Trophoblast cell (in vitro differentiated cells and primary cell): ENCODE measurements around the gene UGT3A1.

ENCODE experiments used
- DNase-seq, 2 donors: peaks; one replicate each; pipeline ENCODE4 v3.0.0-alpha.2; 2016
- H2AFZ ChIP-seq: 2 replicates; pipeline ENCODE4 v1.6.1; 2013; ENCODE audit warnings: low read length, moderate library complexity, mild to moderate bottlenecking; ENCODE audit not compliant: insufficient read depth, poor library complexity
- H2AK5ac ChIP-seq: 2 replicates; pipeline ENCODE4 v1.6.1; 2013; ENCODE audit warnings: mild to moderate bottlenecking, low read length
- H2BK120ac ChIP-seq: 2 replicates; pipeline ENCODE4 v1.6.1; 2013; ENCODE audit warnings: low read length, mild to moderate bottlenecking, moderate library complexity; ENCODE audit not compliant: insufficient read depth, poor library complexity
- H2BK12ac ChIP-seq: 2 replicates; pipeline ENCODE4 v1.6.1; 2013; ENCODE audit warnings: mild to moderate bottlenecking, low read length, moderate library complexity
- H2BK5ac ChIP-seq: 2 replicates; pipeline ENCODE4 v1.6.1; 2013; ENCODE audit warnings: low read length, low read depth, moderate library complexity, mild to moderate bottlenecking; ENCODE audit not compliant: poor library complexity
- H3K14ac ChIP-seq: 2 replicates; pipeline ENCODE4 v1.6.1; 2013; ENCODE audit warnings: mild to moderate bottlenecking, low read length
- H3K18ac ChIP-seq: 2 replicates; pipeline ENCODE4 v1.6.1; 2013; ENCODE audit warnings: mild to moderate bottlenecking, low read length
- H3K23ac ChIP-seq: 2 replicates; pipeline ENCODE4 v1.6.1; 2013; ENCODE audit warnings: low read length
- H3K27ac ChIP-seq: 2 replicates; pipeline ENCODE4 v1.5.1; 2013; ENCODE audit warnings: low read depth, mild to moderate bottlenecking, inconsistent platforms, low read length, moderate library complexity
- H3K27me3 ChIP-seq: 2 replicates; pipeline ENCODE4 v1.6.1; 2013; ENCODE audit warnings: inconsistent platforms, mild to moderate bottlenecking, low read length, moderate library complexity; ENCODE audit not compliant: insufficient read depth
- H3K36me3 ChIP-seq, 2 experiments: 1 replicate in 1 of 2; 2 replicates in 1 of 2; pipeline ENCODE4 v1.6.1; 2013; ENCODE audit warnings: low read length in 2 of 2, mild to moderate bottlenecking in 2 of 2, moderate library complexity in 1 of 2; ENCODE audit not compliant: insufficient read depth in 2 of 2, control insufficient read depth in 1 of 2
- H3K4ac ChIP-seq: 2 replicates; pipeline ENCODE4 v1.6.1; 2013; ENCODE audit warnings: low read depth, mild to moderate bottlenecking, low read length, moderate library complexity
- H3K4me1 ChIP-seq, 2 experiments: 1 replicate in 1 of 2; 2 replicates in 1 of 2; pipeline ENCODE4 v1.6.1; 2013; ENCODE audit warnings: low read length in 2 of 2, mild to moderate bottlenecking in 2 of 2, moderate library complexity in 1 of 2; ENCODE audit not compliant: insufficient read depth in 2 of 2, control insufficient read depth in 1 of 2
- H3K4me2 ChIP-seq: 2 replicates; pipeline ENCODE4 v1.6.1; 2013; ENCODE audit warnings: inconsistent platforms, mild to moderate bottlenecking, low read length, moderate library complexity
- H3K4me3 ChIP-seq: 2 replicates; pipeline ENCODE4 v1.5.1; 2013; ENCODE audit warnings: mild to moderate bottlenecking, low read depth, low read length, inconsistent platforms
- H3K79me1 ChIP-seq: one replicate; pipeline ENCODE4 v1.6.1; 2013; ENCODE audit warnings: low read length
- H3K79me2 ChIP-seq: 2 replicates; pipeline ENCODE4 v1.6.1; 2013; ENCODE audit warnings: low read length, mild to moderate bottlenecking; ENCODE audit not compliant: control insufficient read depth, insufficient read depth, poor library complexity
- H3K9ac ChIP-seq: 2 replicates; pipeline ENCODE4 v1.6.1; 2013; ENCODE audit warnings: mild to moderate bottlenecking, low read length
- H3K9me3 ChIP-seq: 2 replicates; pipeline ENCODE4 v1.6.1; 2013; ENCODE audit warnings: low read depth, mild to moderate bottlenecking, control low read depth, inconsistent platforms, low read length; ENCODE audit not compliant: insufficient read depth
- H4K12ac ChIP-seq: 2 replicates; pipeline ENCODE4 v1.6.1; 2013; ENCODE audit warnings: low read depth, mild to moderate bottlenecking, low read length, moderate library complexity
- H4K8ac ChIP-seq: 2 replicates; pipeline ENCODE4 v1.6.1; 2013; ENCODE audit warnings: low read depth, mild to moderate bottlenecking, low read length, moderate library complexity
- H4K91ac ChIP-seq: one replicate; pipeline ENCODE4 v1.6.1; 2013; ENCODE audit warnings: low read depth, mild to moderate bottlenecking, low read length, moderate library complexity
- WGBS: extraction: QIAGEN DNeasy Blood & Tissue Kit; methylation state at CpG from one replicate; pipeline ENCODE4 v1.1.7; 2013; ENCODE audit warnings: missing lambda C conversion rate; ENCODE audit not compliant: insufficient read length, insufficient coverage; ENCODE audit errors: extremely low coverage; 5-methylcytosine and 5-hydroxymethylcytosine counted together

The UGT3A1 gene

GRCh38 chr5:35926389-35927051, 64.7 kb downstream of the UGT3A1 start:
- no peaks in the 10 kb centered on the region for H3K36me3 ChIP-seq
- no CpG with 5 or more reads among the region's 13 CpGs for WGBS
- no peaks in the 10 kb centered on the region for H3K79me1 ChIP-seq
- H2BK5ac ChIP-seq: no peak overlapping the region
- H4K12ac ChIP-seq: no peak overlapping the region
- H4K91ac ChIP-seq: no peak overlapping the region
- H3K79me2 ChIP-seq: no peaks in the 10 kb centered on the region
- no peak overlapping the region for H3K4me3 ChIP-seq
- H3K9ac ChIP-seq: no peak overlapping the region
- no peaks in the 10 kb centered on the region for H3K9me3 ChIP-seq
- no peaks in the 10 kb centered on the region for H3K27me3 ChIP-seq
- H3K4me2 ChIP-seq: no peak overlapping the region
- no peaks in the 10 kb centered on the region for H3K4me1 ChIP-seq
- H3K27ac ChIP-seq: no peak overlapping the region
- H3K4ac ChIP-seq: no peak overlapping the region
- H3K14ac ChIP-seq: no peak overlapping the region
- no peak overlapping the region for H3K23ac ChIP-seq
- H2AK5ac ChIP-seq: no peak overlapping the region
- no peak overlapping the region for H2AFZ ChIP-seq
- no peak overlapping the region for H4K8ac ChIP-seq
- no peak overlapping the region for H2BK120ac ChIP-seq
- no peak overlapping the region for H3K18ac ChIP-seq
- DNase-seq: peak; percentile 34 to 77
- H2BK12ac ChIP-seq: no peak overlapping the region

GRCh38 chr5:35924950-35925722, 66.1 kb downstream of the UGT3A1 start:
- Histone ChIP-seq H3K18ac (no peak overlapping the region), H2BK120ac (no peak overlapping the region), H3K14ac (no peak overlapping the region), H3K4me2 (no peak overlapping the region), H3K79me1 (no peaks in the 10 kb centered on the region), H3K27me3 (no peaks in the 10 kb centered on the region), H3K36me3 (no peaks in the 10 kb centered on the region), H3K9ac (no peak overlapping the region), H4K8ac (no peak overlapping the region), H3K4me1 (no peaks in the 10 kb centered on the region), H3K79me2 (no peaks in the 10 kb centered on the region), H2AFZ (no peak overlapping the region), H4K12ac (no peak overlapping the region), H2BK5ac (no peak overlapping the region), H3K23ac (no peak overlapping the region), H2BK12ac (no peak overlapping the region), H3K27ac (no peak overlapping the region), H3K9me3 (no peaks in the 10 kb centered on the region), H3K4ac (no peak overlapping the region), H2AK5ac (no peak overlapping the region), H3K4me3 (no peak overlapping the region), H4K91ac (no peak overlapping the region)
- peak; percentile 65 to 79 for DNase-seq
- WGBS: 100% methylated on average over 1 of the region's 21 CpGs

- no peak overlapping the region for H3K18ac ChIP-seq
- no peak overlapping the region for H2BK12ac ChIP-seq
- H4K8ac ChIP-seq: no peak overlapping the region
- no peak overlapping the region for H3K23ac ChIP-seq
- no peak overlapping the region for H2BK120ac ChIP-seq
- no peaks in the 10 kb centered on the region for H3K27me3 ChIP-seq
- no peak overlapping the region for H3K4me3 ChIP-seq
- no CpG with 5 or more reads among the region's 10 CpGs for WGBS
- no peak overlapping the region for H2AFZ ChIP-seq
- no peak overlapping the region for H3K27ac ChIP-seq
- no peak overlapping the region for H3K9ac ChIP-seq
- no peak overlapping the region for H3K4ac ChIP-seq
- H3K4me2 ChIP-seq: no peak overlapping the region
- H2AK5ac ChIP-seq: no peak overlapping the region
- no peak overlapping the region for H3K14ac ChIP-seq
- no peak overlapping the region for H4K12ac ChIP-seq
- no peak overlapping the region for H2BK5ac ChIP-seq
- H3K79me1 ChIP-seq: no peaks in the 10 kb centered on the region
- no peak for DNase-seq
- H3K36me3 ChIP-seq: no peaks in the 10 kb centered on the region
- no peak overlapping the region for H4K91ac ChIP-seq
- H3K9me3 ChIP-seq: no peaks in the 10 kb centered on the region
- H3K4me1 ChIP-seq: no peaks in the 10 kb centered on the region
- H3K79me2 ChIP-seq: no peaks in the 10 kb centered on the region
Observed at GRCh38 chr5:35924122-35924949, 66.9 kb downstream of the UGT3A1 start.

GRCh38 chr5:35922468-35922867, 68.7 kb downstream of the UGT3A1 start:
- Histone ChIP-seq H3K18ac (no peak overlapping the region), H2BK5ac (no peak overlapping the region), H2AFZ (no peak overlapping the region), H3K4me2 (no peak overlapping the region), H4K91ac (no peak overlapping the region), H3K4me1 (no peaks in the 10 kb centered on the region), H3K9me3 (no peaks in the 10 kb centered on the region), H3K4me3 (no peak overlapping the region), H2BK12ac (no peak overlapping the region), H3K79me1 (no peaks in the 10 kb centered on the region), H3K27ac (no peak overlapping the region), H3K4ac (no peak overlapping the region), H3K79me2 (no peaks in the 10 kb centered on the region), H2BK120ac (no peak overlapping the region), H3K36me3 (no peaks in the 10 kb centered on the region), H4K12ac (no peak overlapping the region), H4K8ac (no peak overlapping the region), H3K14ac (no peak overlapping the region), H3K27me3 (no peaks in the 10 kb centered on the region), H3K23ac (no peak overlapping the region), H2AK5ac (no peak overlapping the region), H3K9ac (no peak overlapping the region)
- no peak for DNase-seq
- WGBS: no CpG with 5 or more reads among the region's 7 CpGs
